ENCODE data around the gene LZTS3.
"Not testable (repeated sequence)": the region's sequence is repeated elsewhere in the genome, so short reads cannot be mapped to it uniquely, and the experiment has no call there.

The LZTS3 gene

DNA sequence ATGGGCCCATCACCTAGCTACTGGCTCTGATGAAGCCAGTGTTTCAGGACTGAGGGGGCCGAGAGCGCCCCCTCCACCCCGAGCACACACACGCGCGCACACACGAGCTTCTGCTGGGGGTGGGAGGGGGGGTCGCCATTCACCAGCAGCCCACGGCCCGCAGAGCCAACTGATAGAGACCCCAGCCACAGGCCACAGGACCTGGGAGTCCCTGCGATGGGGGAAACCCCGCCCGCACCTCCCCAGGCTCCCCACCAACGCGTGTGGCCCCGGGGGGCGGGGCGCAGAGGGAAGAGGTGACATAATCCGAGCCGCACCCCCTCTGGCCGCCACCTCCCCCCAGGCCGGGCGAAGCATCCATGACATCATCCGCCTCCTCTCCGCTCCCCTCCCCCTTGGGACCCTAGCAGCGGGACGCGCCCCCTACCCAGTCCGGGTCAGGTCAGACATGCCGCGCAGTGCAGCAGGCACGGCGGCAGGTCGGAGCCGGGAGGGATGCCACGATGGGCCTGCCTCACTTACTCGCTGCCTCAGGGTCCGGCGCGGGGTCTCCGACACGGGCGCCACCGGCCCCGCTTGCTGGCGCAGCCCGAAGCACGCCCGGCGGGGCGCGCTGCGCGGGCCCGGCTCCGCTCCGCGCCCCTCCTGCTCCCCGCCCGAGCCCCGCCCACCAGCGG lies at the start of gene LZTS3:
Gene LZTS3, minus strand, starts transcription at position 617 of the 677 bp plus-strand sequence. CDS start 6,386 bp downstream, outside the sequence.
- H3K4me1 ChIP-seq (ENCODE audit: control insufficient read depth, insufficient read depth, low read length) = peaks cover 32% of the 10 kb centered on the region
- peak within 1 kb of the TSS; percentile 94 for H3K4me3 ChIP-seq (ENCODE audit: low read depth, low read length)
- peak within 1 kb of the TSS; percentile 93 for H3K27ac ChIP-seq (ENCODE audit: low read depth, low read length)
- H3K9me3 ChIP-seq (ENCODE audit: control insufficient read depth, insufficient read depth, low read length) = no peaks in the 10 kb centered on the region
- H3K27me3 ChIP-seq (ENCODE audit: control insufficient read depth, insufficient read depth, low read length) = no peaks in the 10 kb centered on the region; the same call in 1 of the 2 replicates
- H3K9ac ChIP-seq (ENCODE audit: low read depth, low read length) = peak within 1 kb of the TSS; percentile 80
- H3K36me3 ChIP-seq (ENCODE audit: control insufficient read depth, insufficient read depth, low read length) = no peaks in the 10 kb centered on the region

DNA sequence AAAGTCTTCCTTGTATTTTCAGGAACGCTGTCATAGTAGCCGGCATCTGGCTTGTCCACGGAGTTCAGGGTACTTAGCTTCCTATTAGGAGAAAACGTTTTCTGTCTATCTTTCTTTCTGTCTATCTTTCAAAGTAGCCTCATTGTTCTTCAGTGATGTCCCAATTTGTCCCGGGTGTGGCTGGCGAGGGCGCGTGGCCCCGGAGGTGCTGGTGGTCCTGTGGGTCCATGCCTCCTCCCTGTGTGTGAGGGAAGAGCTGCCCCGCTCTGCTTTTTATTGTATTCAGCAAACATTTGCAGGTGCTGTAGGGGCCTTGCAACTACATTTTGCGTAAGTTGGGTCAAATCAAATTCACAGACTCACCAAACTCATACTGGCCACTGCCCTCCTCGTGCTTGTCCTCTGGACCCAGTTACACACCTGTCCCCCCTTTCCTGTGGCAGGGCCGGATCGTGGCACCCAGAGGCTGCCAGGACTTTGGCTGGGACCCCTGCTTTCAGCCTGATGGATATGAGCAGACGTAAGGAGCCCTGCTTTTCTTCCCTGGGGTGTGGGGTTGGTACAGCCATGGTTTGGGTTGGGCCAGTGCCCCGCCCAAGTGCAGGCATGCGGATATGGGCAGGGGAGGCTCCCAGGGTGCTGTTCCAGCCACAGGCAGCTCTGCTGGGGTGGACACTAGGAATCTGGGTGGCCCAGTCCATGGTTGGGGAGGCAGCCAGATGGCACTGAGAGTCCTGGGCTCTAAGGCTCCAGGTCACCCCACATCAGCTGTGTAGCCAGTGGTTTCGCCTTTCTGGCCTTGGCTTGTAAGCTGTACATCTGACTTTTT lies 48.3 kb upstream of the LZTS3 start:
- Histone ChIP-seq H3K4me3 (ENCODE audit: low read depth, low read length) (no peak overlapping the region), H3K36me3 (ENCODE audit: control insufficient read depth, insufficient read depth, low read length) (peaks cover 56% of the 10 kb centered on the region), H3K27me3 (ENCODE audit: control insufficient read depth, insufficient read depth, low read length) (no peaks in the 10 kb centered on the region), H3K9ac (ENCODE audit: low read depth, low read length) (no peak overlapping the region), H3K9me3 (ENCODE audit: control insufficient read depth, insufficient read depth, low read length) (no peaks in the 10 kb centered on the region), H3K4me1 (ENCODE audit: control insufficient read depth, insufficient read depth, low read length) (no peaks in the 10 kb centered on the region), H3K27ac (ENCODE audit: low read depth, low read length) (no peak overlapping the region)

DNA sequence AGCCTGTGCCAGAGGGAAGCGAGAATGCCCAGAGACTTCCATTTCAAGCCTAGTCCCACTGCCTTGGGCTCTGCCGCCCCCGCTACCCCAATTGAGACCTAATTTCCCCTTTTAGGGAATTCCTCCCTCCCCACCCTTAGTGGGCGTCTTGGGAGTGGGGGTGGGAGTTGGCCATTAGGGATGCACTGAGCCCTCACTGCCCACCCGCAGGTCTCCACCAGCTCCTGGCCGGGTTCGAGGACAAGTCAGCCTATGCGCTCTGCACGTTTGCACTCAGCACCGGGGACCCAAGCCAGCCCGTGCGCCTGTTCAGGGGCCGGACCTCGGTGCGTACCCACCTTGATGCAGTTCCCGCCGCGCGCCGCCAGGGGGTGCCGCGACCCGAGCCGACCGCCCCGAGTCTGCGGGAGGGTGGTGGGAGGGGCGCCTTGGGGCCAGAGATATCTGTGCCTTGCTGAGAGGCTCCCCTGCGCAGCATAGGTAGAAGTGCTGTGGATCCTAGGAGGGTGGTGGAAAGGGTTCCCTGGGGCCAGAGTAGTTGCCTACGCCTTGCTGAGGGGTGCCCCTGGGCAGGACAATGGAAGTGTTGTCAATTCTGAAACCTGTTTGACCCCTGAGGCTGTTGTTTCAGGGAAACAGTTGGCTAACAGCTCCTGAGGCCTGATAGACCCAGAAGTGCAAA lies 45.1 kb upstream of the LZTS3 start:
- Histone ChIP-seq H3K4me3 (ENCODE audit: low read depth, low read length) (no peak overlapping the region), H3K36me3 (ENCODE audit: control insufficient read depth, insufficient read depth, low read length) (peaks cover 67% of the 10 kb centered on the region), H3K27ac (ENCODE audit: low read depth, low read length) (peak overlapping the region; percentile 55), H3K27me3 (ENCODE audit: control insufficient read depth, insufficient read depth, low read length) (no peaks in the 10 kb centered on the region), H3K9me3 (ENCODE audit: control insufficient read depth, insufficient read depth, low read length) (no peaks in the 10 kb centered on the region), H3K4me1 (ENCODE audit: control insufficient read depth, insufficient read depth, low read length) (no peaks in the 10 kb centered on the region), H3K9ac (ENCODE audit: low read depth, low read length) (no peak overlapping the region)

DNA sequence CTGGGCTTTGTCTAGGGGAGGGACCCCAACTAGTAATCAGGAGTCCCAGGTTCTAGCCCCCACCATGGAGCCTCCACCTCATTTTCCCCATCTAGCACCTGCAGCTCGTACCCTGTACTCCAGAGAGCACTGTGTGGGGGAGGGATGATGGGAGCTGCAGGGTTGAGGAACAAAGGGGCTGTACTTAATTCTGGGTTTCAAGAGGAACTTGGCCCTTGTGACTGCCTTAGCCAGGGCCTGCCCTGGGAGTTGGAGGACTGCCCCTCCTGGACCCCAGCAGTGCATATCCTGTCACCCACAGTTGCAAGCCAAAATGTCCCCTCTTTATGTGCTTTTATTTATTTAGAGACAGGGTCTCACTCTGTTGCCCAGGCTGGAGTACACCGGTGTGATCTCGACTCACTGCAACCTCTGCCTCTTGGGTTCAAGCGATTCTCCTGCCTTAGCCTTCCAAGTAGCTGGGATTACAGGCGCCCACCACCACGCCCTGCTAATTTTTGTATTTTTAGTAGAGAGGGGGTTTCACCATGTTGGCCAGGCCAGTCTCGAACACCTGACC lies 42.1 kb upstream of the LZTS3 start:
- peaks cover 47% of the 10 kb centered on the region for H3K36me3 ChIP-seq (ENCODE audit: control insufficient read depth, insufficient read depth, low read length)
- H3K27ac ChIP-seq (ENCODE audit: low read depth, low read length); H3K27me3 ChIP-seq (ENCODE audit: control insufficient read depth, insufficient read depth, low read length): not testable (repeated sequence)

DNA sequence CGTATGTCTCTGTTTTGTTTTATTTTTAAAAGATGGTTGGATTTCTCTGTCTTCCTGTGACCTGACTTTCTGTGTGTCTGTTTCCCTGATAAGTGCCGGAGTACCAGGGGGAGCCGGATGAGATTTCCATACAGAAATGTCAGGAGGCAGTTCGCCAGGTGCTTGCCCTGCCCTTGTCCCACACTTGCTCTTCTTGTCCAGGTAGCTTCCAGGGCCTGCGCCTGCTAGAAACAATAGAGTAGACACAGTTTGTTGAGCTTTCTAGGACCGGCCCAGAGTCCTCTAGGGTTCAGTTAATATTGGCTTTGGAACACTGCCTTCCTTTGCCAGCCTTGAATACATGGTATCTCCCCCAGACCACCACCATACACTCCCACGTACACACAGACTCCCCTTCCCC lies 39.9 kb upstream of the LZTS3 start:
- no peak overlapping the region for H3K9ac ChIP-seq (ENCODE audit: low read depth, low read length)
- H3K27me3 ChIP-seq (ENCODE audit: control insufficient read depth, insufficient read depth, low read length) = no peaks in the 10 kb centered on the region
- no peaks in the 10 kb centered on the region for H3K9me3 ChIP-seq (ENCODE audit: control insufficient read depth, insufficient read depth, low read length)
- H3K27ac ChIP-seq (ENCODE audit: low read depth, low read length) = no peak overlapping the region
- H3K4me1 ChIP-seq (ENCODE audit: control insufficient read depth, insufficient read depth, low read length) = no peaks in the 10 kb centered on the region
- H3K4me3 ChIP-seq (ENCODE audit: low read depth, low read length) = no peak overlapping the region
- peaks cover 33% of the 10 kb centered on the region for H3K36me3 ChIP-seq (ENCODE audit: control insufficient read depth, insufficient read depth, low read length)

More for the DNA sequence above, 42.1 kb upstream of the LZTS3 start:
- H3K9me3 ChIP-seq (ENCODE audit: control insufficient read depth, insufficient read depth, low read length); H3K4me3 ChIP-seq (ENCODE audit: low read depth, low read length); H3K9ac ChIP-seq (ENCODE audit: low read depth, low read length); H3K4me1 ChIP-seq (ENCODE audit: control insufficient read depth, insufficient read depth, low read length): not testable (repeated sequence)

DNA sequence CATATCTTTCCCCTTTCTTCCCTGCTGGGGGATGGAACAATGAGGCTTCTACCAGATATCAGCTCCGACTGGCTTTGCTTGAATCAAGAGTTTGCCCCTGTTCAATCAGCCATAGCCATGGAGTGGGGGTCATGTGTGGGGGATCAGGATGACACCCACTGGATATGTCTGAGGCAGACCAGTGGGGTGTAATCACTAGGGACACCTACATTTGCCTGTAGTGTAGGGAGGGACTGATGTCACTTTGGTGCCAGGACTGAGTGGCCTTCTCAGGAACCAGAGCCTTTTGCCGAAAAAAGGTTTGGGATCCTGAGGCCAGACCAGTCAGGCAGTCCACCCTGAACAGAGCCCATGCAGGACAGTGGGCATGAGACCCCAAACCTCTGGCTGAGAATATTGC lies 37.0 kb upstream of the LZTS3 start:
- Histone ChIP-seq H3K4me3 (ENCODE audit: low read depth, low read length) (peak overlapping the region; percentile 76), H3K9me3 (ENCODE audit: control insufficient read depth, insufficient read depth, low read length) (no peaks in the 10 kb centered on the region), H3K27ac (ENCODE audit: low read depth, low read length) (no peak overlapping the region), H3K9ac (ENCODE audit: low read depth, low read length) (no peak overlapping the region), H3K27me3 (ENCODE audit: control insufficient read depth, insufficient read depth, low read length) (no peaks in the 10 kb centered on the region), H3K36me3 (ENCODE audit: control insufficient read depth, insufficient read depth, low read length) (peaks cover 24% of the 10 kb centered on the region), H3K4me1 (ENCODE audit: control insufficient read depth, insufficient read depth, low read length) (no peaks in the 10 kb centered on the region)

DNA sequence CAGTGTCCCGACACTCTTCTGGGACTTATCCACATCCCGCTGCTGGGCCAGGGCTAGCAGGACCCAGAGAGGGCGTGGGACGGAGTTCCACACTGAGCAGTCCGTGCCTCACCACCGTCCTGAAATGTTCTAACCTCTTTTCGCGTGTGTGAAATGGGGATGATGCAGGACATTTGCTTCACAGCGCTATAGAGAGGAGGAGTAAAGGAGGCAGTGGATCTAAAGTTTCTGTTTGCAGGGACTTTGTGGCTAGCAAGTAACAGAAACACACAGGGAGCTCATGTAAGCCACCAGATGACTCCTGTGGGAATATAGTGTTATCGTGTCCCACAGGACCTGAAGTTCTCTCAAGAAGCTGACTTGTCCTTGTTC lies 36.6 kb upstream of the LZTS3 start:
- H3K36me3 ChIP-seq (ENCODE audit: control insufficient read depth, insufficient read depth, low read length) = peaks cover 20% of the 10 kb centered on the region
- H3K4me3 ChIP-seq (ENCODE audit: low read depth, low read length) = peak overlapping the region; percentile 76

DNA sequence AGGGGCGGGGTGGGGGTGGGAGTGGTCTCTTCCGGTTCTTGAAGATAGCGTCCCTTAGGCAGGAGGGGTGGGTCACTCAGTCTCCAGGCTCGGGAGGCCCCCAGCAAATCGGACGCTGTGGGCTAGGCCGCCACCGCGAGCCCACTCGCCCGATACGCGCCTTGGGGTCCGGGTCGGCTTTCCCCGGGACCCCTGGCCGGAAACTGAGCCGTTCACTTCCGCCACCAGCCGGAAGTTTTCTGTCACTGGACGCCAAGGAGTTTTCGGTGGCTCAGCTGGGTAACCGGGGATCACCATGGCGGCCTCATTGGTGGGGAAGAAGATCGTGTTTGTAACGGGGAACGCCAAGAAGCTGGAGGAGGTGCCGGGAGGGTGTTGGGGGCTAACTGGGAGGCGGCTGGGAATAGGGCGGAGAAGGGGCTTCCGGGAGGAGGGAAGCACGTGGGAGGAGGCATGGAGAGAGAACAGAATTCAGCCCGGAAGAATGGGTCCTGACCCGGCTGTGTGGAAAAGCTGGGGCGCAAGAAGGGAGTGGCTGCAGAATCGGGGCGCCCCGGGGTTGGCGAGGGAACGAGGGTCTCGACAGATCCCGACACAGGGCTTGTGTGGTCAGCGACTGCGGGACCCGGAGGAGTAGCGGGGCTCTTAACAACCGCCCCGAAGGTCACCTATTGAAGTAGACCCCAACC lies 36.1 kb upstream of the LZTS3 start, which contains the start of gene ITPA:
Gene ITPA, plus strand, starts transcription at position 242 of the 689 bp plus-strand sequence. Its CDS starts 54 bp downstream, at position 296.
- peak within 1 kb of the TSS; percentile 76 for H3K4me3 ChIP-seq (ENCODE audit: low read depth, low read length)
- no peaks in the 10 kb centered on the region for H3K9me3 ChIP-seq (ENCODE audit: control insufficient read depth, insufficient read depth, low read length)

More for the DNA sequence above, 36.6 kb upstream of the LZTS3 start:
- H3K4me1 ChIP-seq (ENCODE audit: control insufficient read depth, insufficient read depth, low read length) = no peaks in the 10 kb centered on the region
- H3K9ac ChIP-seq (ENCODE audit: low read depth, low read length) = peak overlapping the region; percentile 64
- H3K27me3 ChIP-seq (ENCODE audit: control insufficient read depth, insufficient read depth, low read length) = no peaks in the 10 kb centered on the region
- peak overlapping the region; percentile 73 for H3K27ac ChIP-seq (ENCODE audit: low read depth, low read length)
- no peaks in the 10 kb centered on the region for H3K9me3 ChIP-seq (ENCODE audit: control insufficient read depth, insufficient read depth, low read length)

DNA sequence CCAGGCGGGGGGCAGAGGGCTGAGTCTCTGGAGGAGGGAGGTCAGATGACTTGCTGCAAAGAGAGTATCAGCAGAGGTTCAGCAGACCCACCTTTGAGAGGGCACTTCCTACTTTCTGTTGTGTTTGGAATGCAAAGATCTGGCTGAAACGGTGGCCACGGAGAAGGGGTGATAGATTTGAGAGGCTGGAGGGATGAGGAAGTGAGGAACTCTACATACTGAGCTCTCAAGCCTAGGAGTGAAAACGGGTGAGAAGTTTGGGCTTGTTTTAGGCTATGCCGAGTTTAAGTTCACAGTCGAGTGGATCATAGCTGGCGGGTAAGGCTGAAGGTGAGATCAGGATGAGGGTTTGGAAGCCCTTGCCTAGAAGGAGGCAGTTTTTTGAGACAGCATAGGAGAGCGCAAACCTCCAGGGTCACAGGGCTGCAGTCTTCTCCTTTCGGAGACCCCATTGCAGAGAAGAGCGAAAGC lies 35.5 kb upstream of the LZTS3 start:
- peak overlapping the region; percentile 76 for H3K4me3 ChIP-seq (ENCODE audit: low read depth, low read length)
- peak overlapping the region; percentile 73 for H3K27ac ChIP-seq (ENCODE audit: low read depth, low read length)
- no peaks in the 10 kb centered on the region for H3K27me3 ChIP-seq (ENCODE audit: control insufficient read depth, insufficient read depth, low read length)

More for the DNA sequence above, 36.1 kb upstream of the LZTS3 start, which contains the start of gene ITPA:
- peak within 1 kb of the TSS; percentile 73 for H3K27ac ChIP-seq (ENCODE audit: low read depth, low read length)
- peaks cover 17% of the 10 kb centered on the region for H3K36me3 ChIP-seq (ENCODE audit: control insufficient read depth, insufficient read depth, low read length)
- no peaks in the 10 kb centered on the region for H3K4me1 ChIP-seq (ENCODE audit: control insufficient read depth, insufficient read depth, low read length)
- peak within 1 kb of the TSS; percentile 64 for H3K9ac ChIP-seq (ENCODE audit: low read depth, low read length)
- no peaks in the 10 kb centered on the region for H3K27me3 ChIP-seq (ENCODE audit: control insufficient read depth, insufficient read depth, low read length)

DNA sequence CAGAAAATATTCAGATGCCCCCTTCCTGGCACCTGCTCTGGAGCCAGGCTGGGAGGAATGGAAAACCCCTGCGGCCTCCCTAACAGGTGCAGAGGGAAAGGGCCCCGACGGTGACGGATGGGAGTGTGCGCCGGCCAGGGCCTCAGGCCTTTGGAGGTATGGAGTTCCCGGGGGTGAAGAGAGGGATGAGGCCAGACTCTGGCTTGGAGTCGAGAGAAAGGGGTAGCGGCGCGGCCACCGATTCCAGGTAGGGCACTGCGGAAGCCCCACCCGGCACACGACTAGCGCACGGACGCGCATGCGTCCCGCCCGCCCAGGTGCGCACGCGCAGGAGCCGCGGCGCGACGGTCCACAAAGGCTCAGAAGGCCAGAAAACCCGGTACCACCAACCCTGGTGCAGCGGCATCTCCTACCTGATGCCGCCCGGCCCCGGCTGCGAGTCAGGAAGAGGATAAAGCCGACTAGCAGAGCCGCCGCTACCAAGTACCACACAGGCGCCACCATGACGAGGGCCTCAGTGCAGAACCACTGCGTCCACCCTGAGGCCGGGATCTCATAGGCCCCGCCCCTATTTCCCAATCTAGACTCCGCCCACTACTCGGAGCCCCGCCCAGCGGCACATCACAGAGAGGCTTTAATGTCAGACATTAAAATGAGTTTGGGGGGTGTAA lies 30.9 kb upstream of the LZTS3 start, which contains the start of gene DDRGK1:
Gene DDRGK1, minus strand, starts transcription at position 559 of the 671 bp plus-strand sequence. Its CDS starts 55 bp downstream, at position 504.
- Histone ChIP-seq H3K27ac (ENCODE audit: low read depth, low read length) (peak within 1 kb of the TSS; percentile 96), H3K4me3 (ENCODE audit: low read depth, low read length) (peak within 1 kb of the TSS; percentile 94), H3K27me3 (ENCODE audit: control insufficient read depth, insufficient read depth, low read length) (no peaks in the 10 kb centered on the region), H3K36me3 (ENCODE audit: control insufficient read depth, insufficient read depth, low read length) (peaks cover 23% of the 10 kb centered on the region), H3K4me1 (ENCODE audit: control insufficient read depth, insufficient read depth, low read length) (peaks cover 6% of the 10 kb centered on the region), H3K9ac (ENCODE audit: low read depth, low read length) (peak within 1 kb of the TSS; percentile 85), H3K9me3 (ENCODE audit: control insufficient read depth, insufficient read depth, low read length) (no peaks in the 10 kb centered on the region)

More for the DNA sequence above, 35.5 kb upstream of the LZTS3 start:
- Histone ChIP-seq H3K9me3 (ENCODE audit: control insufficient read depth, insufficient read depth, low read length) (no peaks in the 10 kb centered on the region), H3K9ac (ENCODE audit: low read depth, low read length) (peak overlapping the region; percentile 64), H3K36me3 (ENCODE audit: control insufficient read depth, insufficient read depth, low read length) (peaks cover 12% of the 10 kb centered on the region), H3K4me1 (ENCODE audit: control insufficient read depth, insufficient read depth, low read length) (no peaks in the 10 kb centered on the region)

Measured in HUES48 (cell line).